HCT116 (cell line): ENCODE measurements around the gene ARHGAP20.

Source experiments
- CBX3 ChIP-seq: IDR thresholded peaks from 2 replicates; pipeline ENCODE4 v1.6.1; 2012; ENCODE audit warnings: low read depth
- EZH2 ChIP-seq: fragments of 200-600 bp; sonication (generic); IDR thresholded peaks from 2 replicates; pipeline ENCODE4 v1.6.1; 2017; ENCODE audit warnings: antibody characterized with exemption, mixed run types
- POLR2A ChIP-seq: IDR thresholded peaks from 2 replicates; pipeline ENCODE4 v1.7.0; 2011; ENCODE audit warnings: borderline replicate concordance; ENCODE audit not compliant: insufficient read depth, insufficient read length; ENCODE audit errors: extremely low read depth
- SIN3A ChIP-seq: IDR thresholded peaks from 2 replicates; pipeline ENCODE4 v1.6.1; 2012; ENCODE audit warnings: low read depth
- SP1 ChIP-seq: IDR thresholded peaks from 2 replicates; pipeline ENCODE4 v1.6.1; 2012; ENCODE audit warnings: low read depth
- ZBTB33 ChIP-seq: IDR thresholded peaks from 2 replicates; pipeline ENCODE4 v1.6.1; 2011; ENCODE audit warnings: mild to moderate bottlenecking, low read length, moderate library complexity; ENCODE audit not compliant: insufficient replicate concordance; ENCODE audit errors: extremely low read depth
- ZFX ChIP-seq: fragments of 450-650 bp; IDR thresholded peaks from 2 replicates; pipeline ENCODE4 v1.6.1; 2017
- ZNF274 ChIP-seq: fragments of 200-500 bp; sonication (Bioruptor generic); IDR thresholded peaks from 2 replicates; pipeline ENCODE4 v1.6.1; 2014; ENCODE audit warnings: mild to moderate bottlenecking, low read depth, low read length, inconsistent platforms
- TF ChIP-seq, protein P1 (sequence below): IDR thresholded peaks from 2 replicates; pipeline ENCODE4 v1.6.1; 2012; ENCODE audit warnings: low read depth
- TF ChIP-seq, protein P2 (sequence below), 3 experiments: fragments of 200-600 bp in 1 of 3; sonication (generic) in 1 of 3; IDR thresholded peaks in 2 of 3; conservative IDR thresholded peaks in 1 of 3; 2 replicates each; pipeline ENCODE4 v1.5.1; 2012 to 2017; ENCODE audit warnings: low read depth in 2 of 3, low read length in 2 of 3, antibody characterized with exemption in 1 of 3, borderline replicate concordance in 1 of 3, control low read depth in 1 of 3, mild to moderate bottlenecking in 1 of 3, mixed read lengths in 1 of 3, mixed run types in 1 of 3, moderate library complexity in 1 of 3; ENCODE audit not compliant: insufficient read depth in 1 of 3

DNA sequence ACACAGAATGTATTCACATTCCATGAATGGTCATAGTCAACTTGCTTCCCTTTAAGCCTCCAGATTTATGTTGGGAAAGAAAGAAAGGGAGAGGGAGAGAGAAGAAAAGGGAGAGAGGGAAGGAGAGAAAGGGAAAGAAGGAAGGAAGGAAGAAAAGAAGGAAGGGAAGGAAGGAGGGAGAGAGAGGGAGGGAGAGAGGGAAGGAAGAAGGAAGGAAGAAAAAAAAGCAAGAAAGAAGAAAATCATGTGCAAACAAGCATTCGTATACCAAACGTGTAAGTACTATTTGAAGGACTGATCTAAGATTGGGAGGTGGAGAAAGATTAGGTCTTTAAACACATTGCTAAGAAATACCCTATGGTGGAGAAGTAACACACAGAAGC lies 23.9 kb upstream of the ARHGAP20 start:
- TF ChIP-seq EZH2 (no peak), SIN3A (no peak), POLR2A (no peak), ZFX (no peak), ZBTB33 (no peak), ZNF274 (no peak), CBX3 (no peak), SP1 (no peak)
- TF ChIP-seq, protein P1, sequence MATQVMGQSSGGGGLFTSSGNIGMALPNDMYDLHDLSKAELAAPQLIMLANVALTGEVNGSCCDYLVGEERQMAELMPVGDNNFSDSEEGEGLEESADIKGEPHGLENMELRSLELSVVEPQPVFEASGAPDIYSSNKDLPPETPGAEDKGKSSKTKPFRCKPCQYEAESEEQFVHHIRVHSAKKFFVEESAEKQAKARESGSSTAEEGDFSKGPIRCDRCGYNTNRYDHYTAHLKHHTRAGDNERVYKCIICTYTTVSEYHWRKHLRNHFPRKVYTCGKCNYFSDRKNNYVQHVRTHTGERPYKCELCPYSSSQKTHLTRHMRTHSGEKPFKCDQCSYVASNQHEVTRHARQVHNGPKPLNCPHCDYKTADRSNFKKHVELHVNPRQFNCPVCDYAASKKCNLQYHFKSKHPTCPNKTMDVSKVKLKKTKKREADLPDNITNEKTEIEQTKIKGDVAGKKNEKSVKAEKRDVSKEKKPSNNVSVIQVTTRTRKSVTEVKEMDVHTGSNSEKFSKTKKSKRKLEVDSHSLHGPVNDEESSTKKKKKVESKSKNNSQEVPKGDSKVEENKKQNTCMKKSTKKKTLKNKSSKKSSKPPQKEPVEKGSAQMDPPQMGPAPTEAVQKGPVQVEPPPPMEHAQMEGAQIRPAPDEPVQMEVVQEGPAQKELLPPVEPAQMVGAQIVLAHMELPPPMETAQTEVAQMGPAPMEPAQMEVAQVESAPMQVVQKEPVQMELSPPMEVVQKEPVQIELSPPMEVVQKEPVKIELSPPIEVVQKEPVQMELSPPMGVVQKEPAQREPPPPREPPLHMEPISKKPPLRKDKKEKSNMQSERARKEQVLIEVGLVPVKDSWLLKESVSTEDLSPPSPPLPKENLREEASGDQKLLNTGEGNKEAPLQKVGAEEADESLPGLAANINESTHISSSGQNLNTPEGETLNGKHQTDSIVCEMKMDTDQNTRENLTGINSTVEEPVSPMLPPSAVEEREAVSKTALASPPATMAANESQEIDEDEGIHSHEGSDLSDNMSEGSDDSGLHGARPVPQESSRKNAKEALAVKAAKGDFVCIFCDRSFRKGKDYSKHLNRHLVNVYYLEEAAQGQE, result no peak
- TF ChIP-seq, protein P2, sequence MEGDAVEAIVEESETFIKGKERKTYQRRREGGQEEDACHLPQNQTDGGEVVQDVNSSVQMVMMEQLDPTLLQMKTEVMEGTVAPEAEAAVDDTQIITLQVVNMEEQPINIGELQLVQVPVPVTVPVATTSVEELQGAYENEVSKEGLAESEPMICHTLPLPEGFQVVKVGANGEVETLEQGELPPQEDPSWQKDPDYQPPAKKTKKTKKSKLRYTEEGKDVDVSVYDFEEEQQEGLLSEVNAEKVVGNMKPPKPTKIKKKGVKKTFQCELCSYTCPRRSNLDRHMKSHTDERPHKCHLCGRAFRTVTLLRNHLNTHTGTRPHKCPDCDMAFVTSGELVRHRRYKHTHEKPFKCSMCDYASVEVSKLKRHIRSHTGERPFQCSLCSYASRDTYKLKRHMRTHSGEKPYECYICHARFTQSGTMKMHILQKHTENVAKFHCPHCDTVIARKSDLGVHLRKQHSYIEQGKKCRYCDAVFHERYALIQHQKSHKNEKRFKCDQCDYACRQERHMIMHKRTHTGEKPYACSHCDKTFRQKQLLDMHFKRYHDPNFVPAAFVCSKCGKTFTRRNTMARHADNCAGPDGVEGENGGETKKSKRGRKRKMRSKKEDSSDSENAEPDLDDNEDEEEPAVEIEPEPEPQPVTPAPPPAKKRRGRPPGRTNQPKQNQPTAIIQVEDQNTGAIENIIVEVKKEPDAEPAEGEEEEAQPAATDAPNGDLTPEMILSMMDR (IDR thresholded peaks at IDR 0.05 in 2 of 3, conservative IDR thresholded peaks at IDR 0.05 in 1 of 3; ENCODE audit: borderline replicate concordance in 1 of 3, insufficient read depth in 1 of 3, low read depth in 2 of 3, low read length in 2 of 3), result no peak
